ENCODE results near the gene FOXP1.

GRCh38 chr3:71050538-71051258 is 532.8 kb downstream of the FOXP1 start:
- TF ChIP-seq CTCF (IDR thresholded peaks at IDR 0.05), result no peak
- no peak for TF ChIP-seq EZH2 (IDR thresholded peaks at IDR 0.05; ENCODE audit: borderline replicate concordance, insufficient read depth, low read depth, low read length, poor library complexity, severe bottlenecking)

Data from B cell (primary cell).